ENCODE results near the gene ARHGEF3. TPM values are rescaled to one million over a fixed set of nuclear protein-coding genes. Genes with fewer than 3 reads are reported as not detected.
"Not testable (repeated sequence)": the region's sequence is repeated elsewhere in the genome, so short reads cannot be mapped to it uniquely, and the experiment has no call there.

Gene ARHGEF3
- total RNA-seq, 1 experiment from 2014 or later: 9.5 TPM

DNA sequence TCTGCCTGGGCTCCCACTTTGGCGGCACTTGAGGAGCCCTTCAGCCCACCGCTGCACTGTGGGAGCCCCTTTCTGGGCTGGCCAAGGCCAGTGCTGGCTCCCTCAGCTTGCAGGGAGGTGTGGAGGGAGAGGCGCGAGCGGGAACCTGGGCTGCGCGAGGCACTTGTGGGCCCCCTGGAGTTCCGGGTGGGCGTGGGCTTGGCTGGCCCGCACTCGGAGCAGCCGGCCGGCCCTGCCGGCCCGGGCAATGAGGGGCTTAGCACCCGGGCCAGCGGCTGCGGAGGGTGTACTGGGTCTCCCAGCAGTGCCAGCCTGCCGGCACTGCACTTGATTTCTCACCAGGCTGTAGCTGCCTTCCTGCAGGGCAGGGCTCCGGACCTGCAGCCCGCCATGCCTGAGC is 82.9 kb downstream of the ARHGEF3 start:
- in situ Hi-C loops (cut with HindIII; ENCODE audit: low pct_unique_long_range_greater_than_20kb, low sequenced_read_pairs); DNase-seq (ENCODE audit: low read depth, low spot score): not testable (repeated sequence)

DNA sequence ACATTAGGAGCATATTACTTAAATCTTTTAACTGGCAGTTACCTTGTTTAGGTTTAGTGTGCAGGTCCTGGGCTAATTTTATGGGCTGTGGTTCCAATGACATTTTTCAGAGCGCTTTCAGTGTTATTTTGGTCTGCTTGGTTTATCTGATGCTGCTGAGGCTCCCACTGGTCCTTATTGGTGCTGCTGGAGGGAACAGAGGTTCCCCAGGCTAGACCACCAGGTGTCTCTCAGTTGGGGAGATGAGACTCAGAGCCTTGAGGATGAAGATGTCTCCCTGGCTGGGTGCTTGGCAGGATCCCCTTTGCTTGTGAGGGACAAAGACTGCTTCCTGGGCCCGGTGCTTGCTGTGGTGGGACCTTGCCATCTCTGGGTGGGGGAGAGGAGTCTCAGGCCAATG is 90.4 kb downstream of the ARHGEF3 start:
- no peak for DNase-seq (ENCODE audit: low read depth, low spot score)
- in situ Hi-C loops (cut with HindIII; ENCODE audit: low pct_unique_long_range_greater_than_20kb, low sequenced_read_pairs): no loop called here

GRCh38 chr3:56707412-56707811 is 94.3 kb downstream of the ARHGEF3 start:
- in situ Hi-C loops (cut with HindIII; ENCODE audit: low pct_unique_long_range_greater_than_20kb, low sequenced_read_pairs); DNase-seq (ENCODE audit: low read depth, low spot score): not testable (repeated sequence)

- in situ Hi-C loops (cut with HindIII; ENCODE audit: low pct_unique_long_range_greater_than_20kb, low sequenced_read_pairs): no loop called here
- no peak for DNase-seq (ENCODE audit: low read depth, low spot score)
Measured at GRCh38 chr3:56706629-56707028, 95.1 kb downstream of the ARHGEF3 start.

DNA sequence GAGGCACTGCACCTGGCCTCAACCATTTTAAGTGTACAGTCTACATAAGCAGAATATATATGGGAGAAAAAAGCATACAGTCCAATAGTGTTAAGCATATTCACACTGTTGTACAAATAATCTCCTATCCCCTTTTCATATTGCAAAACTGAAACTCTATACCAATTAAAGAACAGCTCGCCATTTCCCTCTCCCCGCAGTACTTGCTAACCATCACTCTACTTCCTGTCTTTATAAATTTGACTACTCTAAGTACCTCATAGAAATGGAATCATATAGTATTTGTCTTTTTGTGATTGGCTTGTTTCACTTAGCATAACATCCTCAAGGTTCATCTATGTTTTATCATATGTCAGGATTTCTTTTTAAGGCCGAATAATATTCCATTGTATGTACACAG is 97.0 kb downstream of the ARHGEF3 start:
- DNase-seq (ENCODE audit: low read depth, low spot score): no peak
- in situ Hi-C loops (cut with HindIII; ENCODE audit: low pct_unique_long_range_greater_than_20kb, low sequenced_read_pairs): no loop called here

GRCh38 chr3:56702490-56703315 is 99.0 kb downstream of the ARHGEF3 start:
- peak; percentile 72 for DNase-seq (ENCODE audit: low read depth, low spot score)
- in situ Hi-C loops (cut with HindIII; ENCODE audit: low pct_unique_long_range_greater_than_20kb, low sequenced_read_pairs): no loop called here

- in situ Hi-C loops (cut with HindIII; ENCODE audit: low pct_unique_long_range_greater_than_20kb, low sequenced_read_pairs): no loop called here
- DNase-seq (ENCODE audit: low read depth, low spot score): no peak
Measured at GRCh38 chr3:56700151-56700550, 101.6 kb downstream of the ARHGEF3 start.

DNA sequence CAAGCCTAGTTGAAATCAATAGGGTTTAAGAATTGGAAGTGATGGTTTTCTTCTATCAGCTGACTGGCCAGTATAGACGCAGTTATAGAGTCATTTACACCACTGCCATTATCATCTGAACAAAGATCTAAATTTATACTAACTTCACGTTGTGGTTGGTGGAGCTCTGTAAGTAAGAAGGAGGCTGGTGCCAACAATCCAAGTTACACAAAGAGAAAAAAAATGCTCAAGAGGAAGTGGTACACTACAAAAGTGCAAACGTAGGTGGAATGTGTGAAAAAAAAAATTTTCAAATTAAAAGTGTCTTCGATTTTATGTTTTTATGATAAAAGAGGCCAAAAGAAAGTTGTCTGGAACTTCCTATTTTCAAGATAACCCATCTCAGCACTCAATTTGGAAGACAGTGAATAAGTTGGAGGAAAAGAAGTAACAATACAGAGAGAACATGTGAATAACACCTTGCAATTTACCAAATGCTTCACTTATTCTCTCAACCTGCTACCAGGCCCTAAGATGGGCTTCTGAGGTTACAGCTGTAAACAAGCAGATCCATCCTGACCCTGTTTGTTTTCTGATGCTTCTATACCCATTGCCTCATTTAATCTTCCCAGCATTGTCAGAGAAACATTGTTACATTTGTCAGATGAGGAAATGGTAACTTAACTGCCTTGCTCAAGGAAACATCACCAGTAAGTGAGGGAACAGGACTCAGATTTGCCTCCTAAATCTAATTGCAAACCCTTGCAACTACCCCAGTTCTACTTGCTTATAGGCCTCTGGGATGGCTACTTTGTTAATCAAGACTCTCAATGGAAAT is 106.7 kb downstream of the ARHGEF3 start:
- DNase-seq (ENCODE audit: low read depth, low spot score): no peak
- in situ Hi-C loops (cut with HindIII; ENCODE audit: low pct_unique_long_range_greater_than_20kb, low sequenced_read_pairs): no loop called here

DNA sequence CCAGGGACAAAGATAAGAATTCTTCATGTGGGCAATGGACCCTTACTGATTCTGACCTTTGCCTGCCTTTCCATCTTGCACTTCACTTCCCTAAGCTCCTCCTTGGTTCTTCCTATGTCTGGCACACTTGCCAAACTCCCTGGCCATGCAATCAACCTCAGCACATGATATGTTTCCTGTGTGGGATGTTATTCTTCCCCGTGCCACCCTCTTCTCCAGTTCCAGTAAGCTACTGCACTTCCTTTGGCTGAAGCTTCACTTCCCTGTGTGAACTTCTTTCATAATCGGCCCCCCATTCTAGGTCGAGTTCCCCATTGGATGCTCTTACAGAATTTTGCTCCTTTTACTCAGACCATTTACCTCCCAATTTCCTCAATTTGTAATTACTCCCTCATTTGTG is 108.0 kb downstream of the ARHGEF3 start:
- in situ Hi-C loops (cut with HindIII; ENCODE audit: low pct_unique_long_range_greater_than_20kb, low sequenced_read_pairs): no loop called here
- peak; percentile 16 for DNase-seq (ENCODE audit: low read depth, low spot score)

- DNase-seq (ENCODE audit: low read depth, low spot score); in situ Hi-C loops (cut with HindIII; ENCODE audit: low pct_unique_long_range_greater_than_20kb, low sequenced_read_pairs): not testable (repeated sequence)
Measured at GRCh38 chr3:56692520-56693433, 109.0 kb downstream of the ARHGEF3 start.

DNA sequence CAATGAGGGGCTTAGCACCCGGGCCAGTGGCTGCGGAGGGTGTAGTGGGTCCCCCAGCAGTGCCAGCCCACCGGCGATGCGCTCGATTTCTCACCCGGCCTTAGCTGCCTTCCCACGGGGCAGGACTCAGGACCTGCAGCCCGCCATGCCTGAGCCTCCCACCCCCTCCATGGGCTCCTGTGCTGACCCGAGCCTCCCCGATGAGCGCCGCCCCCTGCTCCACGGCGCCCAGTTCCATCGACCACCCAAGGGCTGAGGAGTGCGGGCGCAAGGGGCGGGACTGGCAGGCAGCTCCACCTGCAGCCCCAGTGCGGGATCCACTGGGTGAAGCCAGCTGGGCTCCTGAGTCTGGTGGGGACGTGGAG is 109.8 kb downstream of the ARHGEF3 start:
- DNase-seq (ENCODE audit: low read depth, low spot score); in situ Hi-C loops (cut with HindIII; ENCODE audit: low pct_unique_long_range_greater_than_20kb, low sequenced_read_pairs): not testable (repeated sequence)

DNA sequence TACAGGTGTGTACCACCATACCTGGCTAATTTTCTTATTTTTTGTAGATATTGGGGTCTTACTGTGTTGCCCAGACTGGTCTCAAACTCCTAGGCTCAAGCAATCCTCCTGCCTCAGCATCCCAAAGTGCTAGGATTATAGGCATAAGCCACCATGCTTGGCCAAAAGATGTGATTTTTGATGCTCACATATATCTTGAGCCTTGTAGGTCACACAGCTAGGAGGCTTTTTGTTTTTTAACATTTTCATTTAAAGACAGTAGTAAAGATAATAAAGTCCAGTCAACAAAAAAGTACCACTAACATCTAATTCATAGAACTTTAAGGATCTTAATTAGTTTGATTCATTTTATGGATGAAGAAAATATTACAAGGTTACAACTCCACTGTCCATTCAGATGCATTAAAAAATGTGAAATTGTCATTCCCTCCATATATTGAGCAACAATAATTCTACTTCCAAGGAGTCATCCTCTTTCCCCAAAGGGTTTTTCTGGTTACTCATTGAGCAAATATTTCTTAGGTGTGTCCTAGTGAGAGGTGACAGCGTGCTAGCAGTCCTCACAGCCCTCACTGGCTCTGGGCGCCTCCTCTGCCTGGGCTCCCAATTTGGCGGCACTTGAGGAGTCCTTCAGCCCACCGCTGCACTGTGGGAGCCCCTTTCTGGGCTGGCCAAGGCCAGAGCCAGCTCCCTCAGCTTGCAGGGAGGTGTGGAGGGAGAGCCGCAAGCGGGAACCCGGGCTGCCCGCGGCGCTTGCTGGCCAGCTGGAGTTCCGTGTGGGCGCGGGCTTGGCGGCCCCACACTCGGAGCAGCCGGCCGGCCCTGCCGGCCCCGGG is 110.4 kb downstream of the ARHGEF3 start:
- no peak for DNase-seq (ENCODE audit: low read depth, low spot score)
- in situ Hi-C loops (cut with HindIII; ENCODE audit: low pct_unique_long_range_greater_than_20kb, low sequenced_read_pairs): no loop called here

GRCh38 chr3:56689303-56689702 is 112.4 kb downstream of the ARHGEF3 start:
- in situ Hi-C loops (cut with HindIII; ENCODE audit: low pct_unique_long_range_greater_than_20kb, low sequenced_read_pairs): no loop called here

DNA sequence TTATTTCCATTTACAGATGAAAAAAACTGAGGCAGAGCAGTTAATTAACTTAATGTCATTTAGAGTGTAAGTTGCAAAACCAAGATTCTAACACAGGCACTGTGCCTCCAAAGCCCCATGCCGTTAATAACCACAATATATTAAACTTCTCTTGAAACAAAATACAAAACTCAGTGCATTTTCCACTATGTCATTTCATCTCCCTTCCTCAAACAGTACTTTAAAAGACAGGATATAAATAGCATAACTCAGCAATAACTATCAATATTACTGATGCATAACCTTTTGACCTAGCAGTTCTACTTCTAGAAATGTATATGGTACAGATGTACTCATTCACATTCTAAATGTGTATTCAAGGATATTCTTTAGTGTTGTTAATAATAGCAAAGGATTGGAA is 113.6 kb downstream of the ARHGEF3 start:
- DNase-seq (ENCODE audit: low read depth, low spot score): no peak

More at GRCh38 chr3:56689303-56689702, 112.4 kb downstream of the ARHGEF3 start:
- DNase-seq (ENCODE audit: low read depth, low spot score): no peak

DNA sequence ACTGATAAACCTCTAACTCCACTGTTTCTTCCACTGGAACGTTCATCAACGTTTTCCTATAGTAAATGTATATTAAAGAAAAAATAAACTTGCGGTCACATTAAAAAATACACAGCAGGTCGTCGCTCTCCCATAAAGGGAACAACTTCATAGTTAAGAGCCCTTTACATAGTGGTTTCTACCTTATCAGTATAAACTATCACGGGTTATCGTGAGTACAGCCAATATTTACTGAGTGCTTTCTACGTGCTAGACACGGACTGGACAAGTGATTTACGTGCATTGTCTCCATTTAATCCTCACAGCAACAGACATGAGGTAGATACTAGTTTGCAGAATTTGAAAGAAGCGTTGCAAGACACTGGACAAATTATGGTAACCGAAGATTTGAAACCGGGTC is 117.7 kb downstream of the ARHGEF3 start:
- no peak for DNase-seq (ENCODE audit: low read depth, low spot score)
- in situ Hi-C loops (cut with HindIII; ENCODE audit: low pct_unique_long_range_greater_than_20kb, low sequenced_read_pairs): no loop called here

More for the DNA sequence above, 113.6 kb downstream of the ARHGEF3 start:
- in situ Hi-C loops (cut with HindIII; ENCODE audit: low pct_unique_long_range_greater_than_20kb, low sequenced_read_pairs): no loop called here

DNA sequence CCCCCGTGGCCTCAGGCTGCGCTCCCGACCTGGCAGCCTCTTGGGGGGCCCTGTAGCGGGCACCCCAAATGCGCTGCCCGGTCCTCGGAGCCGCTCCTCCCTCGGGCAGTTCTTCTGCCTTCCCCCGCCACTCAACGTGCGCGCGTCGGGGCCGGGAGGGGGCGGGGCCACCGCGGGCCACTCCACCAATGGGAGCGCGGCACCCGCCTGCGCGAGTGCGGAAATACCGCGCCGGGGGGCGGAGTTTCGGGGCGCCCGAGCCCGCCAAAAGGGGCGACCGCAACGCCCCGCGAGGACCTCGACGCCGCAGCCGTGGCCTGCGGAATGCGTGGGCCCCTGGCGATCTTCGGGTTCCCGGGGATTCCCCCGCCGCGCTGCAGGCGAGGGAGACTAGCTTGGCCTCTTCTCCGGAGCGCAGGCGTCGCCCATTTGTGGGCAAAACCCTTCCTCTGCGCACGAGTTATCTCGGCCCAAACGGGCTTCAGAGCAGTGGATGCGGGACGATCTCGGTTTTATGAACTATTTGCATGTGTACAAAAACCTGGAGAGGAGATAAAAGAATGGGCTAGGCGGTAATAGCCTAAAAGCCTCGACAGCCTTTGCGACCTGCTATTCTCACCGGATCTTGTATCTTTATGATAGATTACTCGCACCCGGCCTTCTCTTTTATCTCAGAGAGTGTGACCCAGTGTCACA is 118.5 kb downstream of the ARHGEF3 start, which contains the start of gene TASOR:
Gene TASOR (minus strand): TSS at position 144 of the 696 bp plus-strand sequence. CDS start 259 bp downstream, outside the sequence.
- in situ Hi-C loops (cut with HindIII; ENCODE audit: low pct_unique_long_range_greater_than_20kb, low sequenced_read_pairs): no loop called here
- peak; percentile 79 for DNase-seq (ENCODE audit: low read depth, low spot score)
